Mucosa of stomach (tissue), 1 donor: ENCODE results near the gene CAPN2.

Experiments used
- H3K27me3 ChIP-seq: one replicate; pipeline ENCODE4 v1.7.0; 2013; ENCODE audit warnings: mild to moderate bottlenecking, low read length; ENCODE audit not compliant: control insufficient read depth, insufficient read depth
- H3K36me3 ChIP-seq: one replicate; pipeline ENCODE4 v1.7.0; 2013; ENCODE audit warnings: low read length; ENCODE audit not compliant: control insufficient read depth, insufficient read depth
- H3K4me1 ChIP-seq: one replicate; pipeline ENCODE4 v1.7.0; 2013; ENCODE audit warnings: mild to moderate bottlenecking, low read length; ENCODE audit not compliant: control insufficient read depth, insufficient read depth
- H3K4me3 ChIP-seq: one replicate; pipeline ENCODE4 v1.7.0; 2013; ENCODE audit warnings: low read length
- H3K9ac ChIP-seq: one replicate; pipeline ENCODE4 v1.7.0; 2013; ENCODE audit warnings: mild to moderate bottlenecking, low read length, moderate library complexity
- H3K9me3 ChIP-seq: one replicate; pipeline ENCODE4 v1.7.0; 2013; ENCODE audit warnings: mild to moderate bottlenecking, low read length, moderate library complexity; ENCODE audit not compliant: control insufficient read depth
- donor health status: Pancreatic carcinoma.

CAPN2 gene

DNA sequence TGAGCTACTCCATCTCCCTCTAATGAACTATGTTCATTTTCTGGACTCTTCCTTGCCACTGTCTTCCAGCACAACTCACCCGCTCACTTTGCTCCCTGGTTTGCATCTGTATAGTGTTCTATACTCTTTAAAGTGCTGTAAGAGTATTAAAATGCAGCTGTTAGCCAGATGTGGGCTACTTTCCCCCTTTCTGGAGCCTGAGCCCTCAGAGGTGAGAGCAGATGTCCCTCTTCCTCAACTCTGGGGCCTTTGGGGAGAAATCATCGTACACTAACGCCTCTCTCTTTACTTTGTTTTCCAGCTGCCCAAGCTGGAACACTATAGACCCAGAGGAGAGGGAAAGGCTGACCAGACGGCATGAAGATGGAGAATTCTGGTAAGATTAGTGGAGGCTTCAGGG, 39.4 kb downstream of the CAPN2 start:
- Histone ChIP-seq H3K4me3 (no peak overlapping the region), H3K9me3 (no peaks in the 10 kb centered on the region), H3K27me3 (no peaks in the 10 kb centered on the region), H3K4me1 (peaks cover 17% of the 10 kb centered on the region), H3K9ac (no peak overlapping the region), H3K36me3 (peaks cover 20% of the 10 kb centered on the region)

DNA sequence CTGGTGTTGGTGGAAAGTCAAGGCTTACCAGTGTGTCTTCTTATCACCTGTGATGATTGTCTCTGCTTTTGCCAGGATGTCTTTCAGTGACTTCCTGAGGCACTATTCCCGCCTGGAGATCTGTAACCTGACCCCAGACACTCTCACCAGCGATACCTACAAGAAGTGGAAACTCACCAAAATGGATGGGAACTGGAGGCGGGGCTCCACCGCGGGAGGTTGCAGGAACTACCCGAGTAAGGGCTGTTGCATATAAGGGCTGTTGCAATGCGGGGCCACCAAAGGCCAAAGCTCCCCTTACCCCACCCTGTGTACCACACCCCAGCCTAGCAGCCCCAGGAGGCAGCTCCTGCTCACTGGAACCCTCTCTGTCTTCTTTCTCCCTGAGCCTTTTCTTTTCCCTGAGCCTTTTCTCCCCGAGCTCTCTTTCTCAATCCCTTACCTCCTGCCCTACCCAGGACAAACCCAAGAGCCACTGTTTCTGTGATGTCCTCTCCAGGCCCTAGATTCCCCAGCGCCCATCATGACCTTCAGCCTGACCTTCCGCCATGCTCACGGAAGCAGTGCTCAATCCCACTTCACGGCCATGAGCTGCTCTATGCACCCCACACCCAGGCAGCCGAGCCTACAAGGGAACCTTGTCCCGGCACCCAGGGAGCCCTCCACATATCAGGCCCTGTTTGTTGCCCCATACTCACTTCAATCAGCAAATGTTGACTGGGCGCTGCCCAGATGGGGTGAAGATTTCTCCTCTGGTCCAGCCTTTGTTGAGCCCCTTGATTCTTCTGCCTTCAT, 40.6 kb downstream of the CAPN2 start:
- no peaks in the 10 kb centered on the region for H3K9me3 ChIP-seq
- no peak overlapping the region for H3K4me3 ChIP-seq
- H3K36me3 ChIP-seq = peaks cover 13% of the 10 kb centered on the region
- H3K9ac ChIP-seq = no peak overlapping the region
- H3K27me3 ChIP-seq = no peaks in the 10 kb centered on the region
- H3K4me1 ChIP-seq = peaks cover 16% of the 10 kb centered on the region

DNA sequence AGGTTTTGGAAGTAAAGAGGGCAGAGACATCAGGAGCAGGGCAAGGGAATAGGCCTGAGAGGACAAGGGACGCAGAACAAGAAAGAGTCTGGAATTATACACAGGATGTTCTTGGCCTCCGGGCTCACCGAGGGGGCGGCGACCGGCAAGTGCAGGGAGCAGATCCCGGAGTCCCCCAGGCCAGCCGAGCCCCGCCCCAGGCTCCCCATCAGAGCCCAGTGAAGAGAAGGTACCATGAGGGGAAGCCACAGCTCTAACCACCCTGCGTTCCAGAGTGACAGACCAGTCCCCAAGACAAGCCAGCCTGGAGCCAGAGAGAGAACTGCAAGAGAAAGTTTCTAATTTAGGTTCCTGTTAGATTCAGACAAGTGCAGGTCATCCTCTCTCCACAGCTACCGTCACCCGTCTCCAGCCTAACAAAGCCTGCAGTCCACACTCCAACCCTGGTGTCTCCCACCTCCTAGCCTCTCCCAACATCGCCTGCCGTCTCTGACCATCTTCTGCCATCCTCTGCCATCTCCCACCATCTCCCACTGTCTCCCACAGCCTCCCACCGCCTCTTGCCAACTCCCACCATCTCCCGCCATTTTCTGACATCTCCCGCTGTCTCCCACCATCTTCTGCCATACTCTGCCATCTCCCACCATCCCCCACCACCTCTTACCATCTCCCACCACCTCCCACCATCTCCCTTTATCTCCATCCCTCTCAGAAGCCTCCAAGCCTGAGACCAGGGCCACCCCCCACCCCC, 42.5 kb downstream of the CAPN2 start:
- Histone ChIP-seq H3K9ac (no peak overlapping the region), H3K27me3 (no peaks in the 10 kb centered on the region), H3K9me3 (no peaks in the 10 kb centered on the region), H3K4me3 (no peak overlapping the region), H3K4me1 (no peaks in the 10 kb centered on the region), H3K36me3 (peaks cover 20% of the 10 kb centered on the region)

DNA sequence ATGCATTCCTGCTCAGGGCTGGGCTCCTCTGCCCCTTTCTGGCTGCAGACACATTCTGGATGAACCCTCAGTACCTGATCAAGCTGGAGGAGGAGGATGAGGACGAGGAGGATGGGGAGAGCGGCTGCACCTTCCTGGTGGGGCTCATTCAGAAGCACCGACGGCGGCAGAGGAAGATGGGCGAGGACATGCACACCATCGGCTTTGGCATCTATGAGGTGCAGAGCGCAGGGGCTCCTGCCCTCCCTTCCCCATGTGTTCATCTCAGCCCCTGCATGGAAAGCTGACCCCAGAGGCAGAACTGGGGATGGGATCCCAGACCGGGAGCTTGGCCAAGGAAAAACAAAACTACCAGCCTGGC, 43.1 kb downstream of the CAPN2 start:
- Histone ChIP-seq H3K4me1 (no peaks in the 10 kb centered on the region), H3K36me3 (peaks cover 25% of the 10 kb centered on the region), H3K9me3 (no peaks in the 10 kb centered on the region), H3K9ac (no peak overlapping the region), H3K27me3 (no peaks in the 10 kb centered on the region), H3K4me3 (no peak overlapping the region)

DNA sequence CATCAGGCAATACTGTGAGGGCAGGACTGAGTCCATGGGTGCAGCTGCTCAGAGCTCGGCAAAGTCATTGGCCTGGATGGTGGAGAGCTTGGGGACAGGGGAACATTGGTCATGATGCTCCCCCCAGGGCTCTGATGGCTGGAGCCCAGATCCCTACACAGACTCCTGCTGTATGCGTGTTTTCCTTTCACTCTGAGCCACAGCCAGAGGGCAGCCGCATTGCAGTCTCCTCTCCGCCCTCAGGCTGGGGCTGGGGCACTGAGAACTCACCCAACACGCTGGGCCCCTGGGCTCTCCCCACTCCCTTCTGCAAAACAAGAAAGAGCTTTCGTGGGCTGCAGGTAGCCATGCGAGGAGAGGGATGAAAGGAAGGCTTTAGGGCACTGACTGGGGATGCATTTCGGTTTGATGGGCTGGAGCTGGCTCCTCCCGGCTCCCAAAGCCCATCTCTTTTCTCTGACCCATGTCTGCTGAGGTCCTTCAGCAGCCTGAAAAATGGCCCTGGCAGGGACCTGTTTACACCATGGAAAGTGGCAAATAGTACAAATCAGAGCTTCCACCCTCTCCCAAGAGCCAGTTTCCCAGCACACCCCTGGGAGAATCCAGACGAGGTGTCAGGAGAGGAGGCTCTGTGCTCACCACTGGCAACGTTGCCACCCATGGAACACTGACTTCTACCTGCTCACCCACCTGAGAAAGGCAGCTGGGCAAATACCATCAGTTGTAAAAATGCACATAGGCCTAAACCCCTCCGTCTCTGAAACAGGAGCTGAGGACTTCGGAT, 43.8 kb downstream of the CAPN2 start:
- peaks cover 27% of the 10 kb centered on the region for H3K36me3 ChIP-seq
- H3K4me1 ChIP-seq = no peaks in the 10 kb centered on the region
- no peak overlapping the region for H3K9ac ChIP-seq
- H3K9me3 ChIP-seq = no peaks in the 10 kb centered on the region
- no peaks in the 10 kb centered on the region for H3K27me3 ChIP-seq
- H3K4me3 ChIP-seq = no peak overlapping the region

DNA sequence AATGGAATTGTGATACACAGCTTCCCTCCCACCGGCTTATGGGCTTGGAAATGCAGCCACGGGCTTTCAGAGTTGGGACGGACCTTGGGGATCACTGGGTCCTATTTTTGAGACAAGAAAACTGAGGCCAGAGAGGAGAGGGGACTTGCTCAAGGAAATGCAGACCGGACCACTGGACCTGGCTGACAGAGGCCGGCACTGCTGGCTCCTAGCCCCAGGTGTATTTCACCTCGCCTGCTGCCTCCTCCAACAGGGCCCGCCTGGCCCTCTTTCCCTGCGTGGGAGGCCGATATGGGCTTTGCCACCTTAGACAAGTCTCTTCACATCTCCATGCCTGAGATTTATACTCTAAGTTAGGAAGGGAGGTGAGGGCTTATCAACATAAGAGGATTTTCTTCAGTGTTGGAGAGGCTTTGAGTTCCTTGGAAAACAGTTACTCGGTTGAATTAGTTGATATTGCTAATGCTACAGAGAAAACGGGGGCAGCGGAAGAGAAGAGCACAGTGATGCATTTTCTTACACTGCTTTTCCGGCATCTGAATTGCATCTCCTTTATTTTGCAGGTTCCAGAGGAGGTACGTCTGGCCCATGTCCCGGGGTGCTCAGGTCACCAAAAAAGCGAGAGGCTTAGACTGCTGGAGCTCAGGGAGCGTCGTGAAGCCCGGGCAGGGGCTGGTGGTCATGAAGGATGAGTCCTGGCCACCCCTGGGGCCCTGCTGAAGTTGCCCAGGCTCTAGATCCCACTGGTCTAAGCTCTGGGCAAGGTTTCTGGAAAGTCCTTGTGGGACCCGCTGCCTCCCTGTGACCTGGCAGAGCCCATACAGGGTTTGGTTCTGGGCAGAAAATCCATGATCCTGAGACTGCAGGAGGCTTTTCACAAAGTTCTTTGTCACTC, 44.7 kb downstream of the CAPN2 start:
- Histone ChIP-seq H3K9ac (no peak overlapping the region), H3K36me3 (peaks cover 28% of the 10 kb centered on the region)

DNA sequence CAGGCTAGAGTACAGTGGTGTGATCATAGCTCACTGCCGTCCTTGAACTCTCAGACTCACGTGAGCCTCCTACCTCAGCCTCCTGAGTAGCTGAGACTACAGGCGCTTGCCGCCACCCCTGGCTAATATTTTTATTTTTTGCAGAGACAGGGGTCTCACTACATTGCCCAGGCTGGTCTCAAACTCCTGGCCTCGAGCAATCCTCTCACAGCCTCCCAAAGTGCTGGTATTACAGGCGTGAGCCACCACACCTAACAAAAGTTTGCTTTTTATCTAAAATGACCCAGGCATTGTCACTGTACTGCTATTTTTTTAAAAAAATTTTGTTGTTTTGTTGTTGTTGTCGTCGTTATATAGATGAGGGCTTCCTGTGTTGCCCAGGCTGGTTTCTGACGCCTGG, 46.4 kb downstream of the CAPN2 start:
- no peak overlapping the region for H3K4me3 ChIP-seq
- H3K36me3 ChIP-seq = peaks cover 33% of the 10 kb centered on the region
- H3K27me3 ChIP-seq = no peaks in the 10 kb centered on the region
- no peaks in the 10 kb centered on the region for H3K4me1 ChIP-seq
- no peaks in the 10 kb centered on the region for H3K9me3 ChIP-seq
- H3K9ac ChIP-seq = no peak overlapping the region

More for the DNA sequence above, 44.7 kb downstream of the CAPN2 start:
- H3K9me3 ChIP-seq = no peaks in the 10 kb centered on the region
- no peaks in the 10 kb centered on the region for H3K4me1 ChIP-seq
- H3K4me3 ChIP-seq = no peak overlapping the region
- H3K27me3 ChIP-seq = no peaks in the 10 kb centered on the region

DNA sequence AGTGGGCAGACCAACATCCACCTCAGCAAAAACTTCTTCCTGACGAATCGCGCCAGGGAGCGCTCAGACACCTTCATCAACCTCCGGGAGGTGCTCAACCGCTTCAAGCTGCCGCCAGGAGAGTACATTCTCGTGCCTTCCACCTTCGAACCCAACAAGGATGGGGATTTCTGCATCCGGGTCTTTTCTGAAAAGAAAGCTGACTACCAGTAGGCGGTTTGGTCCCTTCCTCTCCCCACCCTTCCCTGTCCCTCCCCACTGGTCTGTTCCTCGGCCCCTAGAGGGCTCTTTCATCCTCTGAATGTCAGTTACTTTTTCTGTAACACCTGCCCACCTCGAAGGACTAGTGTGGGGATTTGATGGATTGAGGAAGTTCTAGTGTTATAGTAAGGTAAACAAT, 46.9 kb downstream of the CAPN2 start:
- no peak overlapping the region for H3K4me3 ChIP-seq
- no peaks in the 10 kb centered on the region for H3K9me3 ChIP-seq
- H3K4me1 ChIP-seq = no peaks in the 10 kb centered on the region
- peaks cover 32% of the 10 kb centered on the region for H3K36me3 ChIP-seq
- no peak overlapping the region for H3K9ac ChIP-seq
- no peaks in the 10 kb centered on the region for H3K27me3 ChIP-seq

DNA sequence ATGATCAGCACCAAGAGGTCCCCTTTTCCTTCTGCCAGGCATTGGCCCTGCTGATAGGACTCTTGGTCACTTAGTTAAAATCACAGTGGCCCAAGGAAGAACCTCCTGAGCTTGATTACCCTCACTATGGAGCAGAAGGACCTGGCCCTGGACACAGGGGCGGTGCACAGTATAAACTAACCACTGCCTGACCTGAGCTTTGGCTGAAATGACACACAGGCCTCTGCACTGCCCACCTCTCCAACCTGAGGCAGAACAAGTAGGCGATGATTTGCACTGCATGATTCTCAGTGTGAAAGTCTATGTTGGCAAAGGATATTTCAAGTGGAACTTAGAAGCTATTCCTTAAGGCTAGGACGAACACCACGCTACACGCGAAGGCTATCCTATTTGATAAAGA, 48.5 kb downstream of the CAPN2 start:
- Histone ChIP-seq H3K9me3 (no peaks in the 10 kb centered on the region), H3K4me3 (no peak overlapping the region), H3K9ac (no peak overlapping the region), H3K36me3 (peaks cover 32% of the 10 kb centered on the region), H3K4me1 (peaks cover 9% of the 10 kb centered on the region), H3K27me3 (no peaks in the 10 kb centered on the region)

DNA sequence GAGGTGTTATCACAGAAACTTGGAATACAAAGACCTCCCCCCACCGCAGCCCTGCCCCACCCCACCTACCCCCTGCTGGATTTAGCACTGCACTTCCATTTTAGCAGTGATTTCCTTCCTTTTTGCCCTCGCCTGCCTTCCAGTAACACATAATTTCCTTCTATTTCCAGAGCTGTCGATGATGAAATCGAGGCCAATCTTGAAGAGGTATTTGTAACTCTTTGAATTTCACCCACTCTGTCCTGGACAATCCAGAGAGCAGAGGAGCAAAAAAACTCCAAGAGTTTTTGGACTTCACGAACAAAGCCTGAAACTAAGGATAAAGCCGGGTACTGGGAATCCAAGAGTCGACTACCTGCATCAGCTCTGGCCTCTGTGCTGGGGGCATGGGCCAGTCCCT, 49.1 kb downstream of the CAPN2 start:
- H3K27me3 ChIP-seq = no peaks in the 10 kb centered on the region
- peaks cover 32% of the 10 kb centered on the region for H3K36me3 ChIP-seq
- H3K4me3 ChIP-seq = no peak overlapping the region
- no peak overlapping the region for H3K9ac ChIP-seq
- peaks cover 9% of the 10 kb centered on the region for H3K4me1 ChIP-seq
- H3K9me3 ChIP-seq = no peaks in the 10 kb centered on the region

DNA sequence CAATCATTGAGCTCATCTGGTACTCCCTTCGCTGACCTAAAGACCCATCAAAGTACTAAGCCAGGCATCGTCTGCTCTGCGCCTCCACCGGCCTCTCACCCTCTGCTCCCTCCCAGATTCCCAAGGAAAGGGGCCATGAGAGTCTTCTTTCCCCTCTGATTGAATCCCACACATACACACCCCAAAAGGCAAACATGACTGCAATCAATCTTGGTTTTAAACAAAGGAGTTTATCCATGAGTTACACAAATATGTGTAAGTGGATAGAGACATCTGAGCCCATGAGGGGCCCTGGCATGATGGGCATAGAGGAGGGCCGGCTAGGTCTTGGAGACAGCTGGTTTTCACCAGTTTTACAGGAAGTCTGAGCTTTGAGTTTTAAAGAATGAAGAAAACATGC, 50.9 kb downstream of the CAPN2 start:
- Histone ChIP-seq H3K4me3 (no peak overlapping the region), H3K9me3 (no peaks in the 10 kb centered on the region), H3K9ac (no peak overlapping the region), H3K4me1 (peaks cover 9% of the 10 kb centered on the region), H3K36me3 (peaks cover 32% of the 10 kb centered on the region), H3K27me3 (no peaks in the 10 kb centered on the region)
